Endothelial cell of umbilical vein (primary cell): ENCODE measurements around the gene LACTBL1.

Source experiments
- CTCF ChIP-seq, 2 donors: IDR thresholded peaks; 1 replicate in 1 of 2; 2 replicates in 1 of 2; pipeline ENCODE4 v1.5.1; 2011; ENCODE audit warnings: low read length in 2 of 2, mild to moderate bottlenecking in 2 of 2, moderate library complexity in 2 of 2, control low read depth in 1 of 2, inconsistent platforms in 1 of 2, low read depth in 1 of 2; ENCODE audit not compliant: insufficient read depth in 1 of 2; ENCODE audit errors: extremely low read depth in 1 of 2
- EZH2 ChIP-seq: IDR thresholded peaks from 2 replicates; pipeline ENCODE4 v1.6.1; 2012; ENCODE audit warnings: borderline replicate concordance, low read depth, mild to moderate bottlenecking, moderate library complexity, low read length, inconsistent platforms; ENCODE audit not compliant: severe bottlenecking

GRCh38 chr1:23008901-23009300, 36.2 kb upstream of the LACTBL1 start:
- TF ChIP-seq CTCF (IDR thresholded peaks at IDR 0.05; ENCODE audit: extremely low read depth in 1 of 2, insufficient read depth in 1 of 2, low read depth in 1 of 2, low read length in 2 of 2) (no peak), EZH2 (no peak)
